A673 (cell line): Measurements from ENCODE around the gene SLC66A1.

Experiments
- EZH2 ChIP-seq: fragments of 200-600 bp; sonication (generic); IDR thresholded peaks from 2 replicates; pipeline ENCODE4 v1.6.1; 2017; ENCODE audit warnings: borderline replicate concordance, low read depth, mild to moderate bottlenecking, mixed read lengths, antibody characterized with exemption, low read length; ENCODE audit not compliant: poor library complexity, severe bottlenecking
- TF ChIP-seq, protein P1 (sequence below): fragments of 300-800, 200-600 bp; sonication (generic); conservative IDR thresholded peaks from 2 replicates; pipeline ENCODE4 v1.5.1; 2017; ENCODE audit warnings: low read depth, mild to moderate bottlenecking, antibody characterized with exemption, low read length, moderate library complexity, mixed read lengths

DNA sequence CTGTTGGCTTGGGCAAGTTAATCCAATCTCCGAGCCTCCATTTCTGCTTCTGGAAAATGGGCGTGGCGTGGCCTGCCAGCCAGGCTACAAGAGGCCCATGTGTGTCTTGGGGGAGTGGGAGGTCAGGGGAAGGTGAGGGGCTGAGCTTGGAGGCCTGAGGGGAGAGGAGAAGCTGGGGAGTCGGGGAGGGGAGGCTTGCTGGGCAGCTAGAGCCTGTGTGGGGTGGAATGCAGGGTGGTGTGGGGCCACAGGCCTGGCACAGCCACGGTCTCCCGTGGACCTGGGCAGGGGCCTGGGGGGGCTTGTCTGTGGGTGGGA lies 14.6 kb downstream of the SLC66A1 start:
- TF ChIP-seq, protein P1, sequence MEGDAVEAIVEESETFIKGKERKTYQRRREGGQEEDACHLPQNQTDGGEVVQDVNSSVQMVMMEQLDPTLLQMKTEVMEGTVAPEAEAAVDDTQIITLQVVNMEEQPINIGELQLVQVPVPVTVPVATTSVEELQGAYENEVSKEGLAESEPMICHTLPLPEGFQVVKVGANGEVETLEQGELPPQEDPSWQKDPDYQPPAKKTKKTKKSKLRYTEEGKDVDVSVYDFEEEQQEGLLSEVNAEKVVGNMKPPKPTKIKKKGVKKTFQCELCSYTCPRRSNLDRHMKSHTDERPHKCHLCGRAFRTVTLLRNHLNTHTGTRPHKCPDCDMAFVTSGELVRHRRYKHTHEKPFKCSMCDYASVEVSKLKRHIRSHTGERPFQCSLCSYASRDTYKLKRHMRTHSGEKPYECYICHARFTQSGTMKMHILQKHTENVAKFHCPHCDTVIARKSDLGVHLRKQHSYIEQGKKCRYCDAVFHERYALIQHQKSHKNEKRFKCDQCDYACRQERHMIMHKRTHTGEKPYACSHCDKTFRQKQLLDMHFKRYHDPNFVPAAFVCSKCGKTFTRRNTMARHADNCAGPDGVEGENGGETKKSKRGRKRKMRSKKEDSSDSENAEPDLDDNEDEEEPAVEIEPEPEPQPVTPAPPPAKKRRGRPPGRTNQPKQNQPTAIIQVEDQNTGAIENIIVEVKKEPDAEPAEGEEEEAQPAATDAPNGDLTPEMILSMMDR: no peak
- no peak for TF ChIP-seq EZH2
